HepG2 (cell line): Measurements from ENCODE around the gene RUNX3. TPM values are rescaled to one million over a fixed set of nuclear protein-coding genes. Genes with fewer than 3 reads are reported as not detected.
A peak's percentile ranks its signal among the peaks of the same experiment; 100 is the strongest.

Experiments
- ATAC-seq: fragments of 200-7000 bp; cut with Tn5 transposase; 3 replicates; pipeline ENCODE4 v1.9.1; 2020; ENCODE audit warnings: mild to moderate bottlenecking, moderate library complexity
- BruUV-seq: library from RNA; stranded (reverse); fragments of 400-500 nt; replicated peaks from 2 replicates; lab custom pipeline; 2021; lab: Mats Ljungman, UMichigan
- CTCF ChIA-PET: fragments of 300-600 bp; formaldehyde crosslinking; extraction: SDS; loops from one replicate; lab custom pipeline; 2021; ENCODE audit warnings: low total read pairs, inconsistent platforms, low intra/inter-chr PET ratio; lab: Yijun Ruan, JAX
- POLR2A ChIA-PET: fragments of 350-600 bp; sonication (Branson Sonifier 250); formaldehyde crosslinking; loops from one replicate; lab custom pipeline; 2020; ENCODE audit warnings: antibody characterized with exemption, inconsistent platforms; lab: Yijun Ruan, JAX
- DNase-seq: peaks from one replicate; pipeline ENCODE4 v3.0.0-alpha.2; 2015; ENCODE audit warnings: low spot score
- FAIRE-seq: peaks from 3 replicates; lab custom pipeline; 2011; peaks lifted over from hg19 to GRCh38; lab: Jason Lieb, UNC
- H2AFZ ChIP-seq: one replicate; pipeline ENCODE4 v1.6.1; 2011; ENCODE audit warnings: low read length, inconsistent platforms
- H3K27ac ChIP-seq: fragments of 300-600 bp; 3 replicates; pipeline ENCODE4 v1.8.0; 2011; ENCODE audit warnings: mixed run types, mild to moderate bottlenecking, mixed read lengths, low read length, inconsistent platforms; ENCODE audit not compliant: insufficient read depth; ENCODE audit errors: extremely low read length
- H3K27me3 ChIP-seq, 2 experiments: fragments of 200-600 bp in 1 of 2; 2 replicates in 1 of 2; 3 replicates in 1 of 2; pipeline versions ENCODE4 v1.6.0 to v1.8.0; 2011; ENCODE audit warnings: low read length in 2 of 2, mild to moderate bottlenecking in 2 of 2, moderate library complexity in 2 of 2, inconsistent platforms in 1 of 2; ENCODE audit not compliant: insufficient read depth in 2 of 2, control insufficient read depth in 1 of 2
- H3K36me3 ChIP-seq, 2 experiments: fragments of 200-600 bp in 1 of 2; replicated peaks in 1 of 2; 2 replicates in 1 of 2; 3 replicates in 1 of 2; pipeline versions ENCODE4 v1.5.1 to v1.8.0; 2011; ENCODE audit warnings: low read length in 2 of 2, inconsistent platforms in 1 of 2; ENCODE audit not compliant: insufficient read depth in 2 of 2, control insufficient read depth in 1 of 2
- H3K4me1 ChIP-seq: 2 replicates; pipeline ENCODE4 v1.5.1; 2012; ENCODE audit warnings: low read length, inconsistent platforms; ENCODE audit not compliant: insufficient read depth
- H3K4me2 ChIP-seq: 2 replicates; pipeline ENCODE4 v1.6.0; 2011; ENCODE audit warnings: low read depth, low read length, inconsistent platforms
- H3K4me3 ChIP-seq, 3 experiments: fragments of 200-600 bp in 1 of 3; sonication (generic), shearing (Covaris generic) in 1 of 3; replicated peaks in 1 of 3; 2 replicates each; pipeline ENCODE4 v1.5.1; 2011 to 2016; ENCODE audit warnings: low read length in 3 of 3, inconsistent platforms in 2 of 3, low read depth in 2 of 3, mild to moderate bottlenecking in 2 of 3, control low read depth in 1 of 3, mixed read lengths in 1 of 3; ENCODE audit not compliant: insufficient read depth in 1 of 3
- H3K79me2 ChIP-seq: one replicate; pipeline ENCODE4 v1.6.1; 2011; ENCODE audit warnings: low read length, inconsistent platforms; ENCODE audit not compliant: insufficient read depth
- H3K9ac ChIP-seq: 2 replicates; pipeline ENCODE4 v1.6.0; 2011; ENCODE audit warnings: mild to moderate bottlenecking, low read depth, low read length, inconsistent platforms; ENCODE audit not compliant: insufficient read depth
- H3K9me3 ChIP-seq: 2 replicates; pipeline ENCODE4 v1.5.1; 2012; ENCODE audit warnings: mild to moderate bottlenecking, low read length
- H4K20me1 ChIP-seq: 2 replicates; pipeline ENCODE4 v1.6.0; 2011; ENCODE audit warnings: inconsistent platforms, mild to moderate bottlenecking, low read length, moderate library complexity; ENCODE audit not compliant: insufficient read depth
- CREB1 ChIP-seq, 2 experiments: fragments of 450-650 bp in 1 of 2; IDR thresholded peaks; 2 replicates each; pipeline ENCODE4 v1.6.1; 2016 to 2017; ENCODE audit warnings: control low read depth in 1 of 2, mild to moderate bottlenecking in 1 of 2, missing compliant biosample characterization in 1 of 2, missing genetic modification characterization in 1 of 2
- SRSF1 ChIP-seq: fragments of 200-400 bp; formaldehyde crosslinking; optimal IDR thresholded peaks from 2 replicates; pipeline ENCODE3; 2017; ENCODE audit warnings: mild to moderate bottlenecking, low read depth, low read length, moderate library complexity
- ZFP1 ChIP-seq: IDR thresholded peaks from 2 replicates; pipeline ENCODE4 v1.6.1; 2016
- ZFP36L2 ChIP-seq: sonication (generic); formaldehyde crosslinking; IDR thresholded peaks from 2 replicates; pipeline ENCODE4 v1.4.0; 2020; ENCODE audit warnings: missing genetic modification reagents
- ZMYM2 ChIP-seq: sonication (generic); formaldehyde crosslinking; IDR thresholded peaks from 2 replicates; pipeline ENCODE4 v1.8.0; 2022; ENCODE audit warnings: mild to moderate bottlenecking, missing genetic modification reagents
- ZNF546 ChIP-seq: sonication (generic); formaldehyde crosslinking; conservative IDR thresholded peaks from 2 replicates; pipeline ENCODE4 v1.8.1; 2023; ENCODE audit warnings: mild to moderate bottlenecking, missing genetic modification reagents
- ZNF652 ChIP-seq: IDR thresholded peaks from 2 replicates; pipeline ENCODE4 v1.6.1; 2016; ENCODE audit warnings: low read depth, borderline replicate concordance
- WGBS: methylation state at CpG from one replicate; pipeline ENCODE4 v1.1.6; 2017; ENCODE audit warnings: low lambda C conversion rate; 5-methylcytosine and 5-hydroxymethylcytosine counted together
- in situ Hi-C: cut with HindIII; loops from 2 replicates; pipeline ENCODE4 v1.10.0; 2017; ENCODE audit warnings: low pct_unique_long_range_greater_than_20kb; ENCODE audit not compliant: extremely low pct_ligation_motif_present
- intact Hi-C: fragments of 100-400 bp; cut with micrococcal nuclease; formaldehyde crosslinking; loops from one replicate; pipeline ENCODE4 v1.10.0; 2022; ENCODE audit not compliant: unreplicated experiment
- polyA plus RNA-seq, 8 experiments: library from polyadenylated mRNA; depleted of rRNA in 3 of 8; stranded (reverse) in 7 of 8; unstranded in 1 of 8; fragments of >200 nt; fragmentation: Illumina TruSeq in 4 of 8; extraction: Trizol in 4 of 8; gene quantifications; 2 replicates each; pipeline versions ENCODE4 v1.2.1 to v1.2.3, GENCODE V29; 2011 to 2016; ENCODE audit warnings: low read depth in 4 of 8, missing spikeins in 1 of 8, mixed read lengths in 1 of 8; ENCODE audit not compliant: insufficient read depth in 1 of 8
- total RNA-seq, 5 experiments: library from RNA; depleted of rRNA; stranded (reverse); fragments of >200 nt; fragmentation: Illumina TruSeq; extraction: Trizol; gene quantifications; 2 replicates each; pipeline ENCODE4 v1.2.3, GENCODE V29; 2016; ENCODE audit warnings: low read depth in 1 of 5
- TF ChIP-seq, protein P1 (sequence below): sonication (generic); formaldehyde crosslinking; IDR thresholded peaks from 2 replicates; pipeline ENCODE4 v1.5.0; 2020; ENCODE audit warnings: missing genetic modification reagents, mild to moderate bottlenecking, borderline replicate concordance
- TF ChIP-seq, protein P2 (sequence below): sonication (generic); formaldehyde crosslinking; IDR thresholded peaks from 2 replicates; pipeline ENCODE4 v1.4.0; 2020; ENCODE audit warnings: missing genetic modification reagents
- TF ChIP-seq, protein P3 (sequence below): sonication (generic); formaldehyde crosslinking; IDR thresholded peaks from 2 replicates; pipeline ENCODE4 v1.4.0; 2020; ENCODE audit warnings: mild to moderate bottlenecking, missing genetic modification reagents
- TF ChIP-seq, protein P4 (sequence below): IDR thresholded peaks from 2 replicates; pipeline ENCODE4 v1.6.1; 2012; ENCODE audit warnings: low read length, improper control_type of control experiment

The RUNX3 gene
- total and polyA plus RNA-seq, 2 of the 13 experiments (the other 11 are each of a cell fraction or from before 2014, with no cell fraction given), result 0.04 to 0.22 TPM

DNA sequence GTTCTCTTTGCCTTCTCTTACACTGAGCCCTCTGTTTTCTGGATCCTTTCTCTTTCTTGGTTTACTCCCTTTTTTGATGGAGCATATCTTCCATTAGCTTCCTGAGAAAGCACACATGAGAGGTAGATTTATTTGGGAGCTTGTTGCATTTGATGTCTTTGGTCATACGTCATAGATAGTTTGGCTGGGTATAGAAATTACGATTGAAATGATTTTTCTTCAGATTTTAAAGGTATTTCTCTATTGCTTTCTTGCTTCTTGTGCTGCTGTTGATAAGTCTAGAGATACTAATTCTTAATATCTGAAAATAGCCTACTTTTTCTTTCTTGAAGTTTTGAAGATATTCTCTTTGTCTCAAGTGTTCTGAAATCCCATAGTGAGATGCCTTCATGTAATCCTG, 45.3 kb upstream of the RUNX3 start:
- ATAC-seq (no peak), FAIRE-seq (no peak), DNase-seq (no peak)
- Histone ChIP-seq H3K9me3 (peaks cover 20% of the 10 kb centered on the region), H3K9ac (no peak overlapping the region), H3K79me2 (no peaks in the 10 kb centered on the region), H3K4me1 (peaks cover 8% of the 10 kb centered on the region; the same call in 1 of the 2 replicates), H4K20me1 (no peaks in the 10 kb centered on the region), H3K4me3 (no peak overlapping the region), H3K27ac (no peak overlapping the region), H3K36me3 (no peaks in the 10 kb centered on the region), H3K27me3 (peaks cover 0 to 13% of the 10 kb centered on the region in 2 experiments; a peak in 1 of 5 replicates), H2AFZ (no peak overlapping the region), H3K4me2 (no peak overlapping the region)
- CTCF ChIA-PET, result no interaction called here
- in situ Hi-C loops (no loop called here), intact Hi-C loops (no loop called here)
- 26% methylated on average over 2 of the region's 2 CpGs for WGBS
- POLR2A ChIA-PET, result no interaction called here
- BruUV-seq, result no TSS peak
- TF ChIP-seq SRSF1, result no peak
- TF ChIP-seq ZFP1, result peak; percentile 99
- TF ChIP-seq, protein P1, sequence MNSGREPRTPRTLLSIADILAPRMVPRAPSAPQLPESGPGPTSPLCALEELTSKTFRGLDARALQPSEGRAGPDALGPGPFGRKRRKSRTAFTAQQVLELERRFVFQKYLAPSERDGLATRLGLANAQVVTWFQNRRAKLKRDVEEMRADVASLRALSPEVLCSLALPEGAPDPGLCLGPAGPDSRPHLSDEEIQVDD (CRISPR knock-in tag), result no peak
- TF ChIP-seq, protein P2, sequence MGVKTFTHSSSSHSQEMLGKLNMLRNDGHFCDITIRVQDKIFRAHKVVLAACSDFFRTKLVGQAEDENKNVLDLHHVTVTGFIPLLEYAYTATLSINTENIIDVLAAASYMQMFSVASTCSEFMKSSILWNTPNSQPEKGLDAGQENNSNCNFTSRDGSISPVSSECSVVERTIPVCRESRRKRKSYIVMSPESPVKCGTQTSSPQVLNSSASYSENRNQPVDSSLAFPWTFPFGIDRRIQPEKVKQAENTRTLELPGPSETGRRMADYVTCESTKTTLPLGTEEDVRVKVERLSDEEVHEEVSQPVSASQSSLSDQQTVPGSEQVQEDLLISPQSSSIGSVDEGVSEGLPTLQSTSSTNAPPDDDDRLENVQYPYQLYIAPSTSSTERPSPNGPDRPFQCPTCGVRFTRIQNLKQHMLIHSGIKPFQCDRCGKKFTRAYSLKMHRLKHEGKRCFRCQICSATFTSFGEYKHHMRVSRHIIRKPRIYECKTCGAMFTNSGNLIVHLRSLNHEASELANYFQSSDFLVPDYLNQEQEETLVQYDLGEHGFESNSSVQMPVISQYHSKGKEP (CRISPR knock-in tag), result no peak
- TF ChIP-seq ZMYM2 (CRISPR knock-in tag), result no peak
- no peak for TF ChIP-seq ZNF652 (CRISPR knock-in tag)
- TF ChIP-seq, protein P3, sequence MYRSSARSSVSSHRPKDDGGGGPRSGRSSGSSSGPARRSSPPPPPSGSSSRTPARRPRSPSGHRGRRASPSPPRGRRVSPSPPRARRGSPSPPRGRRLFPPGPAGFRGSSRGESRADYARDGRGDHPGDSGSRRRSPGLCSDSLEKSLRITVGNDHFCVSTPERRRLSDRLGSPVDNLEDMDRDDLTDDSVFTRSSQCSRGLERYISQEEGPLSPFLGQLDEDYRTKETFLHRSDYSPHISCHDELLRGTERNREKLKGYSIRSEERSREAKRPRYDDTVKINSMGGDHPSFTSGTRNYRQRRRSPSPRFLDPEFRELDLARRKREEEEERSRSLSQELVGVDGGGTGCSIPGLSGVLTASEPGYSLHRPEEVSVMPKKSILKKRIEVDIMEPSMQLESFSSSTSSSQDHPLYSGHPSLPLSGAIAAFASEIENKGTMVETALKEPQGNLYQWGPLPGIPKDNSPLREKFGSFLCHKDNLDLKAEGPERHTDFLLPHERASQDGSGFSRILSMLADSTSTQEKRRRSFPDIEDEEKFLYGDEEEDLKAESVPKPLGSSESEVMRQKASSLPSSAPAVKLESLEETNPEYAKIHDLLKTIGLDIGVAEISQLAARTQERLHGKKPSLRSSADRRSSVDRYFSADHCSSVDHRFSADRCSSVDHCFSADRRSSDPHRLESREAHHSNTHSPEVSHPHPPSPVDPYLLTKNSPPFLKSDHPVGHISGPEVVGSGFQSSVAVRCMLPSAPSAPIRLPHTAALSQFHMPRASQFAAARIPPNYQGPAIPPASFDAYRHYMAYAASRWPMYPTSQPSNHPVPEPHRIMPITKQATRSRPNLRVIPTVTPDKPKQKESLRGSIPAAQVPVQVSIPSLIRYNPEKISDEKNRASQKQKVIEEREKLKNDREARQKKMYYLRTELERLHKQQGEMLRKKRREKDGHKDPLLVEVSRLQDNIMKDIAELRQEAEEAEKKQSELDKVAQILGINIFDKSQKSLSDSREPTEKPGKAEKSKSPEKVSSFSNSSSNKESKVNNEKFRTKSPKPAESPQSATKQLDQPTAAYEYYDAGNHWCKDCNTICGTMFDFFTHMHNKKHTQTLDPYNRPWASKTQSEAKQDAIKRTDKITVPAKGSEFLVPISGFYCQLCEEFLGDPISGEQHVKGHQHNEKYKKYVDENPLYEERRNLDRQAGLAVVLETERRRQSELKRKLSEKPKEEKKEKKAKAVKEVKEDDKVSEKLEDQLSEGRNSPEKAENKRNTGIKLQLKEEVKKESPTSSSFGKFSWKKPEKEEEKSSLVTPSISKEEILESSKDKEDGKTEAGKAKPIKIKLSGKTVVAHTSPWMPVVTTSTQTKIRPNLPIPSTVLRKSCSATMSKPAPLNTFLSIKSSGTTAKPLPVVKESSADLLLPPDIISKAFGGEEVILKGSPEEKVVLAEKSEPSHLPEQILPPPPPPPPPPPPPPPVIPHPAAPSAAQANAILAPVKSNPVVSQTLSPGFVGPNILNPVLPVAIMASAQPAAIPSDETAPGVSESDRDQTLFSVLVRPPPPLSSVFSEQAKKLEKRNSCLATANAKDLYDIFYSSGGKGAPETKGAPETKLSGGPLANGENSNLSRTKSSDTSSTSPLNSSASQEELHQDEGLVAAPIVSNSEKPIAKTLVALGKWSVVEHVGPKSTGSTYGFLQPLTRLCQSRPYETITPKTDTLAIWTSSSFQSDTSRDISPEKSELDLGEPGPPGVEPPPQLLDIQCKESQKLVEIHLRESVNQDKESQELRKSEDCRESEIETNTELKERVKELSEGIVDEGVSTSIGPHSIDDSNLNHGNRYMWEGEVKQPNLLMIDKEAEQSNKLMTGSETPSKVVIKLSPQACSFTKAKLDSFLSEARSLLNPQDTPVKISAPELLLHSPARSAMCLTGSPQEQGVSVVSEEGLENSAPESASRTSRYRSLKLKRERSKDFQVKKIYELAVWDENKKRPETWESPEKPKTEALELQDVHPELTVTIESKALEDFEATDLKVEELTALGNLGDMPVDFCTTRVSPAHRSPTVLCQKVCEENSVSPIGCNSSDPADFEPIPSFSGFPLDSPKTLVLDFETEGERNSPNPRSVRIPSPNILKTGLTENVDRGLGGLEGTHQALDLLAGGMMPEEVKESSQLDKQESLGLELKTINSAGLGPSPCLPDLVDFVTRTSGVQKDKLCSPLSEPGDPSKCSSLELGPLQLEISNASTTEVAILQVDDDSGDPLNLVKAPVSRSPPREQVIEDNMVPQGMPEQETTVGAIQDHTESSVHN, result no peak
- TF ChIP-seq ZNF546 (CRISPR knock-in tag), result no peak
- TF ChIP-seq, protein P4, sequence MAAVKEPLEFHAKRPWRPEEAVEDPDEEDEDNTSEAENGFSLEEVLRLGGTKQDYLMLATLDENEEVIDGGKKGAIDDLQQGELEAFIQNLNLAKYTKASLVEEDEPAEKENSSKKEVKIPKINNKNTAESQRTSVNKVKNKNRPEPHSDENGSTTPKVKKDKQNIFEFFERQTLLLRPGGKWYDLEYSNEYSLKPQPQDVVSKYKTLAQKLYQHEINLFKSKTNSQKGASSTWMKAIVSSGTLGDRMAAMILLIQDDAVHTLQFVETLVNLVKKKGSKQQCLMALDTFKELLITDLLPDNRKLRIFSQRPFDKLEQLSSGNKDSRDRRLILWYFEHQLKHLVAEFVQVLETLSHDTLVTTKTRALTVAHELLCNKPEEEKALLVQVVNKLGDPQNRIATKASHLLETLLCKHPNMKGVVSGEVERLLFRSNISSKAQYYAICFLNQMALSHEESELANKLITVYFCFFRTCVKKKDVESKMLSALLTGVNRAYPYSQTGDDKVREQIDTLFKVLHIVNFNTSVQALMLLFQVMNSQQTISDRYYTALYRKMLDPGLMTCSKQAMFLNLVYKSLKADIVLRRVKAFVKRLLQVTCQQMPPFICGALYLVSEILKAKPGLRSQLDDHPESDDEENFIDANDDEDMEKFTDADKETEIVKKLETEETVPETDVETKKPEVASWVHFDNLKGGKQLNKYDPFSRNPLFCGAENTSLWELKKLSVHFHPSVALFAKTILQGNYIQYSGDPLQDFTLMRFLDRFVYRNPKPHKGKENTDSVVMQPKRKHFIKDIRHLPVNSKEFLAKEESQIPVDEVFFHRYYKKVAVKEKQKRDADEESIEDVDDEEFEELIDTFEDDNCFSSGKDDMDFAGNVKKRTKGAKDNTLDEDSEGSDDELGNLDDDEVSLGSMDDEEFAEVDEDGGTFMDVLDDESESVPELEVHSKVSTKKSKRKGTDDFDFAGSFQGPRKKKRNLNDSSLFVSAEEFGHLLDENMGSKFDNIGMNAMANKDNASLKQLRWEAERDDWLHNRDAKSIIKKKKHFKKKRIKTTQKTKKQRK, result no peak
- no peak for TF ChIP-seq ZFP36L2 (CRISPR knock-in tag)
- peak; percentile 75 for TF ChIP-seq CREB1 (IDR thresholded peaks at IDR 0.05)
- TF ChIP-seq CREB1 (CRISPR knock-in tag; IDR thresholded peaks at IDR 0.05), result no peak
